ENCODE data around the gene PTCD2.
A peak's percentile ranks its signal among the peaks of the same experiment; 100 is the strongest.

The PTCD2 gene

GRCh38 chr5:72319976-72320752 lies at the start of gene PTCD2, which contains the start of gene MRPS27:
Gene PTCD2, plus strand, starts transcription at chr5:72320373. Its CDS starts 10 bp downstream, at chr5:72320383.
Gene MRPS27, minus strand, starts transcription at chr5:72320240. Its CDS starts 19 bp downstream, at chr5:72320221.
- Histone ChIP-seq H3K27ac (ENCODE audit: low read depth, low read length) (peak within 1 kb of the TSS; percentile 68), H3K36me3 (ENCODE audit: control insufficient read depth, insufficient read depth, low read length) (no peaks in the 10 kb centered on the region), H3K9ac (ENCODE audit: low read length) (peak within 1 kb of the TSS; percentile 92), H3K27me3 (ENCODE audit: control insufficient read depth, insufficient read depth, low read length) (no peaks in the 10 kb centered on the region), H3K4me3 (ENCODE audit: low read length) (peak within 1 kb of the TSS; percentile 95), H3K4me1 (ENCODE audit: control insufficient read depth, insufficient read depth, low read length) (peaks cover 5% of the 10 kb centered on the region)

GRCh38 chr5:72271702-72272101 lies 48.5 kb upstream of the PTCD2 start:
- H3K27ac ChIP-seq (ENCODE audit: low read depth, low read length) = no peak overlapping the region
- H3K4me1 ChIP-seq (ENCODE audit: control insufficient read depth, insufficient read depth, low read length) = no peaks in the 10 kb centered on the region
- H3K36me3 ChIP-seq (ENCODE audit: control insufficient read depth, insufficient read depth, low read length) = no peaks in the 10 kb centered on the region
- H3K27me3 ChIP-seq (ENCODE audit: control insufficient read depth, insufficient read depth, low read length) = no peaks in the 10 kb centered on the region
- no peak overlapping the region for H3K9ac ChIP-seq (ENCODE audit: low read length)
- H3K4me3 ChIP-seq (ENCODE audit: low read length) = no peak overlapping the region

- Histone ChIP-seq H3K27ac (ENCODE audit: low read depth, low read length) (no peak overlapping the region), H3K4me1 (ENCODE audit: control insufficient read depth, insufficient read depth, low read length) (no peaks in the 10 kb centered on the region), H3K9ac (ENCODE audit: low read length) (no peak overlapping the region), H3K4me3 (ENCODE audit: low read length) (no peak overlapping the region), H3K36me3 (ENCODE audit: control insufficient read depth, insufficient read depth, low read length) (no peaks in the 10 kb centered on the region), H3K27me3 (ENCODE audit: control insufficient read depth, insufficient read depth, low read length) (no peaks in the 10 kb centered on the region)
Observed at GRCh38 chr5:72272398-72272797, 47.8 kb upstream of the PTCD2 start.

GRCh38 chr5:72273547-72273946 lies 46.6 kb upstream of the PTCD2 start:
- Histone ChIP-seq H3K36me3 (ENCODE audit: control insufficient read depth, insufficient read depth, low read length) (no peaks in the 10 kb centered on the region), H3K4me1 (ENCODE audit: control insufficient read depth, insufficient read depth, low read length) (no peaks in the 10 kb centered on the region), H3K27me3 (ENCODE audit: control insufficient read depth, insufficient read depth, low read length) (no peaks in the 10 kb centered on the region), H3K9ac (ENCODE audit: low read length) (no peak overlapping the region), H3K27ac (ENCODE audit: low read depth, low read length) (no peak overlapping the region), H3K4me3 (ENCODE audit: low read length) (no peak overlapping the region)

GRCh38 chr5:72276219-72276752 lies 43.9 kb upstream of the PTCD2 start:
- peaks cover 3% of the 10 kb centered on the region for H3K4me1 ChIP-seq (ENCODE audit: control insufficient read depth, insufficient read depth, low read length)
- no peaks in the 10 kb centered on the region for H3K36me3 ChIP-seq (ENCODE audit: control insufficient read depth, insufficient read depth, low read length)
- no peak overlapping the region for H3K9ac ChIP-seq (ENCODE audit: low read length)
- H3K27me3 ChIP-seq (ENCODE audit: control insufficient read depth, insufficient read depth, low read length) = no peaks in the 10 kb centered on the region
- no peak overlapping the region for H3K4me3 ChIP-seq (ENCODE audit: low read length)
- no peak overlapping the region for H3K27ac ChIP-seq (ENCODE audit: low read depth, low read length)

GRCh38 chr5:72280581-72281069 lies 39.5 kb upstream of the PTCD2 start:
- no peaks in the 10 kb centered on the region for H3K27me3 ChIP-seq (ENCODE audit: control insufficient read depth, insufficient read depth, low read length)
- no peak overlapping the region for H3K9ac ChIP-seq (ENCODE audit: low read length)
- H3K27ac ChIP-seq (ENCODE audit: low read depth, low read length) = peak overlapping the region; percentile 11
- H3K4me1 ChIP-seq (ENCODE audit: control insufficient read depth, insufficient read depth, low read length) = peaks cover 13% of the 10 kb centered on the region
- no peak overlapping the region for H3K4me3 ChIP-seq (ENCODE audit: low read length)
- no peaks in the 10 kb centered on the region for H3K36me3 ChIP-seq (ENCODE audit: control insufficient read depth, insufficient read depth, low read length)

- H3K27me3 ChIP-seq (ENCODE audit: control insufficient read depth, insufficient read depth, low read length) = no peaks in the 10 kb centered on the region
- H3K9ac ChIP-seq (ENCODE audit: low read length) = no peak overlapping the region
- H3K27ac ChIP-seq (ENCODE audit: low read depth, low read length) = peak overlapping the region; percentile 38
- no peaks in the 10 kb centered on the region for H3K36me3 ChIP-seq (ENCODE audit: control insufficient read depth, insufficient read depth, low read length)
- H3K4me3 ChIP-seq (ENCODE audit: low read length) = no peak overlapping the region
- peaks cover 13% of the 10 kb centered on the region for H3K4me1 ChIP-seq (ENCODE audit: control insufficient read depth, insufficient read depth, low read length)
Observed at GRCh38 chr5:72281430-72281763, 38.8 kb upstream of the PTCD2 start.

GRCh38 chr5:72281764-72282499 lies 38.2 kb upstream of the PTCD2 start:
- no peak overlapping the region for H3K4me3 ChIP-seq (ENCODE audit: low read length)
- no peaks in the 10 kb centered on the region for H3K27me3 ChIP-seq (ENCODE audit: control insufficient read depth, insufficient read depth, low read length)
- H3K4me1 ChIP-seq (ENCODE audit: control insufficient read depth, insufficient read depth, low read length) = peaks cover 13% of the 10 kb centered on the region
- H3K9ac ChIP-seq (ENCODE audit: low read length) = no peak overlapping the region
- no peaks in the 10 kb centered on the region for H3K36me3 ChIP-seq (ENCODE audit: control insufficient read depth, insufficient read depth, low read length)
- peak overlapping the region; percentile 38 for H3K27ac ChIP-seq (ENCODE audit: low read depth, low read length)

GRCh38 chr5:72282878-72283277 lies 37.3 kb upstream of the PTCD2 start:
- no peaks in the 10 kb centered on the region for H3K36me3 ChIP-seq (ENCODE audit: control insufficient read depth, insufficient read depth, low read length)
- no peaks in the 10 kb centered on the region for H3K27me3 ChIP-seq (ENCODE audit: control insufficient read depth, insufficient read depth, low read length)
- no peak overlapping the region for H3K9ac ChIP-seq (ENCODE audit: low read length)
- no peak overlapping the region for H3K27ac ChIP-seq (ENCODE audit: low read depth, low read length)
- no peak overlapping the region for H3K4me3 ChIP-seq (ENCODE audit: low read length)
- H3K4me1 ChIP-seq (ENCODE audit: control insufficient read depth, insufficient read depth, low read length) = peaks cover 13% of the 10 kb centered on the region

GRCh38 chr5:72283358-72283757 lies 36.8 kb upstream of the PTCD2 start:
- H3K4me1 ChIP-seq (ENCODE audit: control insufficient read depth, insufficient read depth, low read length) = peaks cover 13% of the 10 kb centered on the region
- H3K36me3 ChIP-seq (ENCODE audit: control insufficient read depth, insufficient read depth, low read length) = no peaks in the 10 kb centered on the region
- no peaks in the 10 kb centered on the region for H3K27me3 ChIP-seq (ENCODE audit: control insufficient read depth, insufficient read depth, low read length)
- H3K4me3 ChIP-seq (ENCODE audit: low read length) = no peak overlapping the region
- H3K9ac ChIP-seq (ENCODE audit: low read length) = no peak overlapping the region
- no peak overlapping the region for H3K27ac ChIP-seq (ENCODE audit: low read depth, low read length)

- no peak overlapping the region for H3K4me3 ChIP-seq (ENCODE audit: low read length)
- no peaks in the 10 kb centered on the region for H3K27me3 ChIP-seq (ENCODE audit: control insufficient read depth, insufficient read depth, low read length)
- no peak overlapping the region for H3K27ac ChIP-seq (ENCODE audit: low read depth, low read length)
- H3K36me3 ChIP-seq (ENCODE audit: control insufficient read depth, insufficient read depth, low read length) = no peaks in the 10 kb centered on the region
- peaks cover 13% of the 10 kb centered on the region for H3K4me1 ChIP-seq (ENCODE audit: control insufficient read depth, insufficient read depth, low read length)
- no peak overlapping the region for H3K9ac ChIP-seq (ENCODE audit: low read length)
Observed at GRCh38 chr5:72284559-72285423, 35.4 kb upstream of the PTCD2 start.

GRCh38 chr5:72285424-72285821 lies 34.8 kb upstream of the PTCD2 start:
- Histone ChIP-seq H3K36me3 (ENCODE audit: control insufficient read depth, insufficient read depth, low read length) (no peaks in the 10 kb centered on the region), H3K4me1 (ENCODE audit: control insufficient read depth, insufficient read depth, low read length) (peaks cover 12% of the 10 kb centered on the region), H3K4me3 (ENCODE audit: low read length) (no peak overlapping the region)

More at GRCh38 chr5:72285424-72285821, 34.8 kb upstream of the PTCD2 start:
- H3K9ac ChIP-seq (ENCODE audit: low read length) = no peak overlapping the region
- H3K27ac ChIP-seq (ENCODE audit: low read depth, low read length) = no peak overlapping the region
- no peaks in the 10 kb centered on the region for H3K27me3 ChIP-seq (ENCODE audit: control insufficient read depth, insufficient read depth, low read length)

All from rectal smooth muscle tissue (tissue), 1 donor.